Urothelium cell line (cell line): ENCODE data around the gene NSG1.
"Not testable (repeated sequence)": the region's sequence is repeated elsewhere in the genome, so short reads cannot be mapped to it uniquely, and the experiment has no call there.

Experiments
- DNase-seq: peaks from one replicate; pipeline ENCODE4 v3.0.0; 2011; ENCODE audit warnings: low spot score, mixed read lengths
- FAIRE-seq: peaks from 2 replicates; lab custom pipeline; 2011; peaks lifted over from hg19 to GRCh38; lab: Jason Lieb, UNC

NSG1 gene

GRCh38 chr4:4415107-4415805, 28.4 kb downstream of the NSG1 start:
- DNase-seq (no peak), FAIRE-seq (no peak)

- FAIRE-seq: no peak
- DNase-seq: no peak
Observed at GRCh38 chr4:4415806-4416805, 29.2 kb downstream of the NSG1 start.

- DNase-seq (no peak), FAIRE-seq (no peak)
Observed at GRCh38 chr4:4416981-4417380, 30.1 kb downstream of the NSG1 start.

- FAIRE-seq (no peak), DNase-seq (no peak)
Observed at GRCh38 chr4:4417886-4418285, 31.0 kb downstream of the NSG1 start.

GRCh38 chr4:4418676-4419390, 31.9 kb downstream of the NSG1 start:
- DNase-seq (no peak), FAIRE-seq (no peak)

GRCh38 chr4:4419896-4420295, 33.0 kb downstream of the NSG1 start:
- DNase-seq: no peak
- FAIRE-seq: no peak

- no peak for FAIRE-seq
- no peak for DNase-seq
Observed at GRCh38 chr4:4420421-4420820, 33.5 kb downstream of the NSG1 start.

- no peak for FAIRE-seq
- no peak for DNase-seq
Observed at GRCh38 chr4:4421356-4421755, 34.5 kb downstream of the NSG1 start.

GRCh38 chr4:4422117-4422516, 35.2 kb downstream of the NSG1 start:
- DNase-seq, FAIRE-seq: not testable (repeated sequence)

- DNase-seq (no peak), FAIRE-seq (no peak)
Observed at GRCh38 chr4:4422856-4423499, 36.1 kb downstream of the NSG1 start.

GRCh38 chr4:4423706-4424498, 37.0 kb downstream of the NSG1 start:
- DNase-seq (no peak), FAIRE-seq (no peak)

- no peak for FAIRE-seq
Observed at GRCh38 chr4:4424499-4425115, 37.7 kb downstream of the NSG1 start.

GRCh38 chr4:4425119-4425690, 38.3 kb downstream of the NSG1 start:
- DNase-seq: no peak
- FAIRE-seq: no peak

More at GRCh38 chr4:4424499-4425115, 37.7 kb downstream of the NSG1 start:
- DNase-seq: no peak

- no peak for DNase-seq
- FAIRE-seq: no peak
Observed at GRCh38 chr4:4425696-4426095, 38.8 kb downstream of the NSG1 start.

- no peak for FAIRE-seq
- no peak for DNase-seq
Observed at GRCh38 chr4:4426511-4427120, 39.7 kb downstream of the NSG1 start.

- FAIRE-seq: no peak
- DNase-seq: peak; percentile 13
Observed at GRCh38 chr4:4427121-4427870, 40.4 kb downstream of the NSG1 start.

GRCh38 chr4:4427886-4428285, 41.0 kb downstream of the NSG1 start:
- no peak for DNase-seq
- FAIRE-seq: no peak
